ENCODE measurements around the gene ADAMTS9. TPM values are rescaled to one million over a fixed set of nuclear protein-coding genes. Genes with fewer than 3 reads are reported as not detected.
A peak's percentile ranks its signal among the peaks of the same experiment; 100 is the strongest.

The ADAMTS9 gene
- total and polyA plus RNA-seq, 2 experiments from 2014 or later, result 60.5 to 168 TPM

DNA sequence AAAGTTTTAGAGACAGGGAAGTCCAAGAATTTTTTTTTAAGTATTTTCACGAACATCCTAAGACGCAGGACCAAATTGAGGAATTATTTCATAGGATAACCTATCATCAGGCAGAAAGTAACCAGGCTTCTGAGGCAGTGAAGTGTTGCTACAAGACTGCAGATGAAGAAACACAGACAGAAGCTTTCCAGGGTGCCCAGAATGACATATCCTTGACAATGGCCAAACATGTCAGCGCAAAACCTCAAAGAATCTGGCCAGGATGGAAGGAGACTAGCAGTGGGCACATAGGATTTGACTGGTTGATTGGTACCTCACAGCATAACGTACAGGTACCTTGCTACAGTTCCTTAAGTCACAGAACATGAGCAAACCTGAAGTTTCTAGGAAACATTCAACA, 7.5 kb downstream of the ADAMTS9 start:
- no peaks in the 10 kb centered on the region for H3K27me3 ChIP-seq
- no peak overlapping the region for H3K27ac ChIP-seq
- DNase-seq (ENCODE audit: low read depth in 1 of 2, low spot score in 1 of 2), result no peak
- TF ChIP-seq, protein P1, sequence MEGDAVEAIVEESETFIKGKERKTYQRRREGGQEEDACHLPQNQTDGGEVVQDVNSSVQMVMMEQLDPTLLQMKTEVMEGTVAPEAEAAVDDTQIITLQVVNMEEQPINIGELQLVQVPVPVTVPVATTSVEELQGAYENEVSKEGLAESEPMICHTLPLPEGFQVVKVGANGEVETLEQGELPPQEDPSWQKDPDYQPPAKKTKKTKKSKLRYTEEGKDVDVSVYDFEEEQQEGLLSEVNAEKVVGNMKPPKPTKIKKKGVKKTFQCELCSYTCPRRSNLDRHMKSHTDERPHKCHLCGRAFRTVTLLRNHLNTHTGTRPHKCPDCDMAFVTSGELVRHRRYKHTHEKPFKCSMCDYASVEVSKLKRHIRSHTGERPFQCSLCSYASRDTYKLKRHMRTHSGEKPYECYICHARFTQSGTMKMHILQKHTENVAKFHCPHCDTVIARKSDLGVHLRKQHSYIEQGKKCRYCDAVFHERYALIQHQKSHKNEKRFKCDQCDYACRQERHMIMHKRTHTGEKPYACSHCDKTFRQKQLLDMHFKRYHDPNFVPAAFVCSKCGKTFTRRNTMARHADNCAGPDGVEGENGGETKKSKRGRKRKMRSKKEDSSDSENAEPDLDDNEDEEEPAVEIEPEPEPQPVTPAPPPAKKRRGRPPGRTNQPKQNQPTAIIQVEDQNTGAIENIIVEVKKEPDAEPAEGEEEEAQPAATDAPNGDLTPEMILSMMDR (IDR thresholded peaks at IDR 0.05; ENCODE audit: low read depth, low read length), result no peak
- no peak overlapping the region for H3K4me3 ChIP-seq
- H3K4me1 ChIP-seq (ENCODE audit: low read depth), result peaks cover 9% of the 10 kb centered on the region
- peaks cover 25% of the 10 kb centered on the region for H3K36me3 ChIP-seq
- no peaks in the 10 kb centered on the region for H3K9me3 ChIP-seq (ENCODE audit: low read depth)

DNA sequence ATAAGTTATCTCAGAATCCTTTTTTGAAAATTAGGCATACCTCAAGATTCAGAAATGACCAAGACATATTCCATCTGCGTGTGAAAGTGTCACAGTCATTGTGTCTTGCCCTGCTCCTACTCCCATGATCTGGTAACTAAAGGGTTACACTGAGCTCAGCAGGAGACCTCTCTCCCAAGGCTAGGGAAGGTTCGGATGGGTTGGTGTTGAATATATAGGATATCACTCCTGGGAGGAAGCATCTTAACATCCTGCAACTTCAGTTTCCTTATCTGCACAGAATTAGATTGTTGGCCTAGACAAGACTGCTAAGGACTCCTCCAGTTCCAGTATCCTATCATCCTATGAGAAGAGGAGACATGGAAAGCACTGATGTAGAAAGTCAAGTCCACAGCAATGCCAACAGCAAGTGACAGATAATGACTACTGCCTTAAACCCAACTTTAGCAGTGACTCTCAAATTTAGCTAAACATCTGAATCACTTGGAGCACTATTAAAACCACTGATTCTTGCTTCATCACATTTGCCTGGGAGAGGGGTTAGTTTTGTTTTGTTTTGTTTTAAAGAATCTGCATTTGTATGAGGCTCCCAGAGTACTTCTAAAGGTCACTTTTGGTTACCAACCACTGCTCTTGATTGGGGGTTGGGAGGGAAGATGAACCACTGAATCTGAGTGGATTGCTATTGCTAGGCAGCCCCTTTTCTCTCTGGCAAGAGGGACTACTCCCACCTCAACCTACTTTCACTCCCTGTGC, 9.7 kb downstream of the ADAMTS9 start:
- no peak for DNase-seq (ENCODE audit: low read depth in 1 of 2, low spot score in 1 of 2)
- no peaks in the 10 kb centered on the region for H3K27me3 ChIP-seq
- no peaks in the 10 kb centered on the region for H3K9me3 ChIP-seq (ENCODE audit: low read depth)
- peaks cover 9% of the 10 kb centered on the region for H3K4me1 ChIP-seq (ENCODE audit: low read depth)
- TF ChIP-seq, protein P1 (IDR thresholded peaks at IDR 0.05; ENCODE audit: low read depth, low read length), result no peak
- H3K36me3 ChIP-seq, result peaks cover 25% of the 10 kb centered on the region
- no peak overlapping the region for H3K4me3 ChIP-seq
- H3K27ac ChIP-seq, result no peak overlapping the region

DNA sequence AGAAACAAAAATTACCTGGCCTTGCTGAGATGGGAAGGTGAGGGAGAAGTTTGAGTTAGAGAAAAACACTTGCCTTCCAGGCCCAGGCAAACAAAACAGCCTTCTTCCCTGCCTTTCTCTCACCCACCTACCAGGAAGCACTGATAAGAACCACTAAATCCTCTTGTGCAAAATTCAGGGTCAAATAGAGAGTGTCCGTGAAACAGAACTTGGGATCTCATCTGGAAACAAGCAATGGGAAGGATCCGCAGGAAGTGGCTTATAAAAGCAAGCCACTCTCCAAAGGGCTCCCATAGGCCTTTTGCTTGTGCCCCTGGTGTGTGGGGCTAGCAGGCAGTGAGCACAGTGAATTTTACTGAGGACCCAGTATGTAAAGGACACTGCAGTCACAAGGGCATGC, 11.0 kb downstream of the ADAMTS9 start:
- peaks cover 9% of the 10 kb centered on the region for H3K4me1 ChIP-seq (ENCODE audit: low read depth)
- DNase-seq (ENCODE audit: low read depth in 1 of 2, low spot score in 1 of 2), result no peak
- H3K27ac ChIP-seq, result peak overlapping the region; percentile 79
- H3K27me3 ChIP-seq, result no peaks in the 10 kb centered on the region
- H3K9me3 ChIP-seq (ENCODE audit: low read depth), result no peaks in the 10 kb centered on the region
- peaks cover 25% of the 10 kb centered on the region for H3K36me3 ChIP-seq
- TF ChIP-seq, protein P1 (IDR thresholded peaks at IDR 0.05; ENCODE audit: low read depth, low read length), result no peak
- no peak overlapping the region for H3K4me3 ChIP-seq

DNA sequence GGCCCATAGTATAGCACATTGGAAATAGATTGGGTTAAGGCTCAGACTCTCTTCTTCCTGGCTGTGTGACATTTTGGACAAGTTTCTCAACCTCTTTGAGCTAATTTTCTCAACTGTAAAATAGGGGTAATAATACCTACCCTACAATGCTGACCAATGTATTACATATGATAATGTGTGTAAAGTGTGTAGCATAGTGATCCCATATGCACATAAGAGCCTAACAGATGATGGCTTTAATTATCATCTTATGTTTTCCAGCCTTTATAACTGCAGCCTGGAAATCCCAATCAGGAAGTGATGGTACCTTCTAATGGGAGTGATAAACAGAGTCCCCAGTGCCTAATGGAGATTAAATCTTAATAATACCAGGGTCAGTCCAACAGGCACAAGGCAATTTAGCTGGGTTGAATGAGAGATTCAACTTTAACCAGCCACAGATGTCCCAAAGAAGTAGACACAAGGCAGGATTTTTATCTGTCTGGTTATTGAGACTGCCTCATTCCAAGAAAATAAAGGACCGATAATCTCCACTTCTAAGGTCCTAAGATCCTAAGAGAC, 12.0 kb downstream of the ADAMTS9 start:
- H3K36me3 ChIP-seq, result peaks cover 21% of the 10 kb centered on the region
- no peaks in the 10 kb centered on the region for H3K9me3 ChIP-seq (ENCODE audit: low read depth)
- H3K4me3 ChIP-seq, result no peak overlapping the region
- TF ChIP-seq, protein P1 (IDR thresholded peaks at IDR 0.05; ENCODE audit: low read depth, low read length), result no peak
- DNase-seq (ENCODE audit: low read depth in 1 of 2, low spot score in 1 of 2), result no peak
- peaks cover 9% of the 10 kb centered on the region for H3K4me1 ChIP-seq (ENCODE audit: low read depth)
- H3K27ac ChIP-seq, result no peak overlapping the region
- no peaks in the 10 kb centered on the region for H3K27me3 ChIP-seq

DNA sequence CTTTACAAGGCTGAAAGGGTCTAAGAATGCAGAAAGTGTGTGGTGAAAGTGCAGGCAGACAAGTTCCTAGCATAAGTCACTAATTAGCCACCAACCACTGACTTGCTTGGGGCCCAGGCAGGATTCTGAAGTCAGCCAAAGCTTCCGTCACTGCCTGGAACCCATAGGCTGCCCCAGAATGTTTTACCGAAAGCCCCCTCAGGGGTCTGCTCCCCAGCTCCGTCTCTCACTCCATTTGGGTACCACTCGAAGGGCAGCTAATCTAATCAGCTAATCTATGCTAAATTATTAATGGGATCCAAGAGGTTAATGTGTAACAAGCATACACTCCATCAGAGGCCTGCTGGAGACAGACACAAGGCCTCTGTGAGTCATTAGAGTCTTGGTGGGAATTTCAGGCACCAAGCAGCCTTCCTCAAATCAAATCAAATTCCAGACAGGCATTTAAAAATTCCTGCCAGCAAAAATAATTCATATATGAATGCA, 13.2 kb downstream of the ADAMTS9 start:
- Histone ChIP-seq H3K36me3 (peaks cover 11% of the 10 kb centered on the region), H3K4me3 (no peak overlapping the region), H3K9me3 (ENCODE audit: low read depth) (no peaks in the 10 kb centered on the region), H3K27me3 (no peaks in the 10 kb centered on the region), H3K4me1 (ENCODE audit: low read depth) (peaks cover 9% of the 10 kb centered on the region), H3K27ac (no peak overlapping the region)
- TF ChIP-seq, protein P1 (IDR thresholded peaks at IDR 0.05; ENCODE audit: low read depth, low read length), result no peak
- DNase-seq (ENCODE audit: low read depth in 1 of 2, low spot score in 1 of 2), result peak in 1 of 2 donors; percentile 19

Data from cardiac muscle cell (in vitro differentiated cells and primary cell).